GM19240 (cell line): ENCODE results near the gene SETSIP.
"Not testable (repeated sequence)": the region's sequence is repeated elsewhere in the genome, so short reads cannot be mapped to it uniquely, and the experiment has no call there.

Source experiments
- DNase-seq: peaks from one replicate; pipeline ENCODE4 v3.0.0; 2011; ENCODE audit warnings: low spot score; ENCODE audit not compliant: insufficient read length

SETSIP gene

GRCh38 chr1:92075311-92075710 lies at the start of gene SETSIP:
Gene SETSIP (minus strand): TSS chr1:92075411. CDS start chr1:92075411, 0 bp downstream.
- no peak for DNase-seq

- DNase-seq = no peak
Observed at GRCh38 chr1:92123868-92124267, 48.7 kb upstream of the SETSIP start.

- no peak for DNase-seq
Observed at GRCh38 chr1:92118826-92119225, 43.6 kb upstream of the SETSIP start.

GRCh38 chr1:92117526-92117925 lies 42.3 kb upstream of the SETSIP start:
- no peak for DNase-seq

- DNase-seq = no peak
Observed at GRCh38 chr1:92108631-92109030, 33.4 kb upstream of the SETSIP start.

- DNase-seq = no peak
Observed at GRCh38 chr1:92105546-92106081, 30.4 kb upstream of the SETSIP start.

GRCh38 chr1:92096317-92096716 lies 21.1 kb upstream of the SETSIP start:
- DNase-seq = no peak

- DNase-seq = no peak
Observed at GRCh38 chr1:92095874-92096273, 20.7 kb upstream of the SETSIP start.

- no peak for DNase-seq
Observed at GRCh38 chr1:92094595-92094994, 19.4 kb upstream of the SETSIP start.

GRCh38 chr1:92094090-92094489 lies 18.9 kb upstream of the SETSIP start:
- no peak for DNase-seq

- no peak for DNase-seq
Observed at GRCh38 chr1:92091625-92092024, 16.4 kb upstream of the SETSIP start.

GRCh38 chr1:92087542-92087941 lies 12.3 kb upstream of the SETSIP start:
- DNase-seq = no peak

GRCh38 chr1:92085727-92086126 lies 10.5 kb upstream of the SETSIP start:
- DNase-seq = no peak

GRCh38 chr1:92084651-92085050 lies 9.4 kb upstream of the SETSIP start:
- DNase-seq = no peak

- no peak for DNase-seq
Observed at GRCh38 chr1:92081031-92081430, 5.8 kb upstream of the SETSIP start.

- peak; percentile 43 for DNase-seq
Observed at GRCh38 chr1:92080128-92080985, 5.1 kb upstream of the SETSIP start, which contains the start of gene BTBD8. Gene BTBD8 (plus strand): TSS chr1:92080345. CDS start chr1:92080572, 227 bp downstream.

GRCh38 chr1:92079441-92079840 lies 4.2 kb upstream of the SETSIP start:
- no peak for DNase-seq

- DNase-seq = not testable (repeated sequence)
Observed at GRCh38 chr1:92078077-92078476, 2.9 kb upstream of the SETSIP start.

GRCh38 chr1:92076363-92076762 lies 1.2 kb upstream of the SETSIP start:
- DNase-seq = no peak

GRCh38 chr1:92074446-92074845 lies 765 bp downstream of the SETSIP start:
- not testable (repeated sequence) for DNase-seq

GRCh38 chr1:92070892-92071291 lies 4.3 kb downstream of the SETSIP start:
- DNase-seq = no peak

GRCh38 chr1:92066321-92066720 lies 8.9 kb downstream of the SETSIP start:
- no peak for DNase-seq

GRCh38 chr1:92065042-92065441 lies 10.2 kb downstream of the SETSIP start:
- no peak for DNase-seq
